ENCODE measurements around the gene ZNF638. TPM values are rescaled to one million over a fixed set of nuclear protein-coding genes. Genes with fewer than 3 reads are reported as not detected.

Gene ZNF638
- total RNA-seq, 6 experiments from 2014 or later = 41.8 to 65.8 (median 61.5) TPM

DNA sequence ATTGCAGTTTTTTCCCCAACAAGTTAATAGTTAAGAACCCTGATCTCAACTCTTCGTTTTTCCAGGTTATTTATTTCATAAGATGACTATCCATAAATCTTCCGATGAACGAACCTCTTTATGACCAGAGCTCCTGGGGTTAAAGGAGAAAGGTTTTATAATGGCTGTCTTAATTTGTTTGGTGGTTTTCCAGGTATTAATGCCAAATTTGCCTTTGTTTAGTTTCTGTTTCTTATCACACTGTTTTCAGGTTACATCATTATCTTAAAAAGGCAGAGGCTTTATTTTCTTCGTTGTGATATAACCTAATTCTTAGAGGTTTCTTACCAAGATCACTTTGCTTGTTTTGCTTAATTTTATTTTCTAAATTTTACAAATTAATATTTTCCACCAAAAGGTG lies 10.1 kb downstream of the ZNF638 start:
- DNase-seq (no peak), ATAC-seq (peak in 3 of 4 donors; percentile 52 to 73 (median 63))
- intact Hi-C loops (cut with DNase I) = no loop called here
- peak overlapping the region in 2 of 3 donors; percentile 2 to 19 for H3K27ac ChIP-seq
- no peak overlapping the region for H3K4me3 ChIP-seq
- H3K9me3 ChIP-seq = no peaks in the 10 kb centered on the region
- TF ChIP-seq POLR2A (IDR thresholded peaks at IDR 0.05) = no peak
- TF ChIP-seq CTCF (IDR thresholded peaks at IDR 0.05) = no peak
- H3K4me1 ChIP-seq = peaks cover 0 to 37% (median 5%) of the 10 kb centered on the region in 4 donors
- H3K36me3 ChIP-seq = no peaks in the 10 kb centered on the region
- H3K27me3 ChIP-seq = no peaks in the 10 kb centered on the region
- 28% methylated on average over 4 of the region's 4 CpGs for WGBS (ENCODE audit: insufficient coverage, low coverage, low lambda C conversion rate, missing lambda C conversion rate)

- intact Hi-C loops (cut with DNase I) = no loop called here
- 96% methylated on average over 2 of the region's 2 CpGs for WGBS (ENCODE audit: insufficient coverage, low coverage, low lambda C conversion rate, missing lambda C conversion rate)
- Histone ChIP-seq H3K27me3 (no peaks in the 10 kb centered on the region), H3K9me3 (no peaks in the 10 kb centered on the region), H3K36me3 (peaks cover 0 to 20% (median 4%) of the 10 kb centered on the region in 4 donors), H3K4me1 (peaks cover 0 to 3% (median 0%) of the 10 kb centered on the region in 4 donors), H3K4me3 (no peak overlapping the region), H3K27ac (no peak overlapping the region)
- no peak for TF ChIP-seq CTCF (IDR thresholded peaks at IDR 0.05)
- TF ChIP-seq POLR2A (IDR thresholded peaks at IDR 0.05) = no peak
- no peak for DNase-seq
- no peak for ATAC-seq
These were observed 14.5 kb downstream of the ZNF638 start for GRCh38 chr2:71346065-71346464.

- H3K27me3 ChIP-seq = no peaks in the 10 kb centered on the region
- H3K27ac ChIP-seq = no peak overlapping the region
- intact Hi-C loops (cut with DNase I) = no loop called here
- ATAC-seq (peak in 3 of 4 donors; percentile 29 to 42 (median 41)), DNase-seq (no peak)
- H3K36me3 ChIP-seq = peaks cover 0 to 20% (median 4%) of the 10 kb centered on the region in 4 donors
- TF ChIP-seq POLR2A (IDR thresholded peaks at IDR 0.05) = no peak
- TF ChIP-seq CTCF (IDR thresholded peaks at IDR 0.05) = no peak
- H3K4me3 ChIP-seq = no peak overlapping the region
- no peaks in the 10 kb centered on the region for H3K9me3 ChIP-seq
- no peaks in the 10 kb centered on the region for H3K4me1 ChIP-seq
These were observed 15.9 kb downstream of the ZNF638 start for GRCh38 chr2:71347517-71347916.

DNA sequence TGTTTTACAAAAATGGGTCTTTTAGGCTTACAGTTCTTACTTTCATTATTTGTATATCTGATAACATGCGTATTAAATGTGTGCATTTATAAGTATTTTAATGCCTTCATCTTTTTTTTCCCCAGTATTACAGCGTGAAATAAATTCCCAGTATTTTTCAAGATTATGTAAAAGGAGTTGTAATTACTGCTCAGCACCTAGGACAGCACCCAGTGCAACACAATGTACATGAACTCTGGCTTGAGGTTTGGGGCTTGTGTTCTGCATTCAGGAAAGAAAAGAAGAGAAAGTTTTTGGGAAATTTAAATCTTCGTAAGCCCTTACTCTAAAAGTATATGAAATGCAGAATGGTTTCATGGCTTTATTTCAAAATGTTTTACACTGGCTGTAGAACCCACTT lies 16.7 kb downstream of the ZNF638 start:
- H3K27me3 ChIP-seq = no peaks in the 10 kb centered on the region
- no peaks in the 10 kb centered on the region for H3K9me3 ChIP-seq
- WGBS (ENCODE audit: insufficient coverage, low coverage, low lambda C conversion rate, missing lambda C conversion rate) = 90% methylated on average over 3 of the region's 3 CpGs
- TF ChIP-seq CTCF (IDR thresholded peaks at IDR 0.05) (no peak), POLR2A (IDR thresholded peaks at IDR 0.05) (no peak)
- ATAC-seq (peak; percentile 42 to 57 (median 45)), DNase-seq (no peak)
- intact Hi-C loops (cut with DNase I) = no loop called here
- no peak overlapping the region for H3K27ac ChIP-seq
- peaks cover 0 to 20% (median 4%) of the 10 kb centered on the region in 4 donors for H3K36me3 ChIP-seq
- H3K4me3 ChIP-seq = no peak overlapping the region
- no peaks in the 10 kb centered on the region for H3K4me1 ChIP-seq

GRCh38 chr2:71353248-71353647 lies 21.7 kb downstream of the ZNF638 start:
- ATAC-seq = no peak
- no peak overlapping the region for H3K4me3 ChIP-seq
- no peak for DNase-seq
- TF ChIP-seq POLR2A (IDR thresholded peaks at IDR 0.05) (no peak), CTCF (IDR thresholded peaks at IDR 0.05) (no peak)
- H3K9me3 ChIP-seq = no peaks in the 10 kb centered on the region
- intact Hi-C loops (cut with DNase I) = no loop called here
- 66% methylated on average over 2 of the region's 2 CpGs for WGBS (ENCODE audit: insufficient coverage, low coverage, low lambda C conversion rate, missing lambda C conversion rate)
- H3K36me3 ChIP-seq = peaks cover 0 to 51% (median 8%) of the 10 kb centered on the region in 4 donors
- no peak overlapping the region for H3K27ac ChIP-seq
- H3K27me3 ChIP-seq = no peaks in the 10 kb centered on the region
- H3K4me1 ChIP-seq = no peaks in the 10 kb centered on the region

Measured in right lobe of liver (tissue), 6 donors.